Thyroid gland (tissue), 4 donors: ENCODE data around the gene ALPG.

ENCODE experiments used
- CTCF ChIP-seq, 6 experiments: fragments of 200-600 bp in 3 of 6; fragments of 450-650 bp in 3 of 6; sonication (generic) in 3 of 6; IDR thresholded peaks; one replicate each; pipeline ENCODE4 v1.5.1; 2016 to 2019; ENCODE audit warnings: antibody characterized with exemption in 6 of 6, mild to moderate bottlenecking in 2 of 6, inconsistent platforms in 1 of 6, moderate library complexity in 1 of 6
- POLR2A ChIP-seq, 2 donors: fragments of 450-650 bp; IDR thresholded peaks; one replicate each; pipeline ENCODE4 v1.6.1; 2017; ENCODE audit warnings: antibody characterized with exemption in 2 of 2, mild to moderate bottlenecking in 2 of 2, moderate library complexity in 1 of 2

GRCh38 chr2:232448304-232448690, 41.7 kb downstream of the ALPG start:
- TF ChIP-seq CTCF (IDR thresholded peaks at IDR 0.05) (no peak), POLR2A (IDR thresholded peaks at IDR 0.05) (no peak)
